ENCODE measurements around the gene AP2B1. TPM values are rescaled to one million over a fixed set of nuclear protein-coding genes. Genes with fewer than 3 reads are reported as not detected.
"Not testable (repeated sequence)": the region's sequence is repeated elsewhere in the genome, so short reads cannot be mapped to it uniquely, and the experiment has no call there.

AP2B1 gene
- total RNA-seq, 2 donors from 2014 or later, result 29.3 to 43.6 TPM

DNA sequence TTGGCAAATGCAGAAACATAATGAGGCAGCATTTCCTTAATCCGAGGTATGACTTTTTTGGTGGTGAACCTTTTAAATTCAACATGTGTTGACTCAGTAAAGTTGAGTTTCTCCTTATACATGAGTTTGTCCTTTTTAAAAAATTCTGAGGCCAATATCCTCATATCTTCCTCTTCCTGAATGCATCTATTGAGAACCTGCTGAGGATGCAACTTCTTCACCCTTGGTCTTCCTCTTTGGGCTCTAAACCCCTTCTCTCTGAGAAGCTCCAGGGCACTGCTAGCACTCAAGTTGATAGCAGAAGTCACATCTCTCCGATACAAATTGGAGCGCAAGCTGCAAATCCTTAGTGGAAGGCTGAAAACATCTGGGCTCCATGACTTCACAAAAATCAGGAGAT, 29.8 kb upstream of the AP2B1 start:
- 69 to 73% methylated on average over 3 of the region's 3 CpGs for WGBS, 2 donors
- ATAC-seq, result no peak
- intact Hi-C loops (cut with DNase I), result no loop called here

DNA sequence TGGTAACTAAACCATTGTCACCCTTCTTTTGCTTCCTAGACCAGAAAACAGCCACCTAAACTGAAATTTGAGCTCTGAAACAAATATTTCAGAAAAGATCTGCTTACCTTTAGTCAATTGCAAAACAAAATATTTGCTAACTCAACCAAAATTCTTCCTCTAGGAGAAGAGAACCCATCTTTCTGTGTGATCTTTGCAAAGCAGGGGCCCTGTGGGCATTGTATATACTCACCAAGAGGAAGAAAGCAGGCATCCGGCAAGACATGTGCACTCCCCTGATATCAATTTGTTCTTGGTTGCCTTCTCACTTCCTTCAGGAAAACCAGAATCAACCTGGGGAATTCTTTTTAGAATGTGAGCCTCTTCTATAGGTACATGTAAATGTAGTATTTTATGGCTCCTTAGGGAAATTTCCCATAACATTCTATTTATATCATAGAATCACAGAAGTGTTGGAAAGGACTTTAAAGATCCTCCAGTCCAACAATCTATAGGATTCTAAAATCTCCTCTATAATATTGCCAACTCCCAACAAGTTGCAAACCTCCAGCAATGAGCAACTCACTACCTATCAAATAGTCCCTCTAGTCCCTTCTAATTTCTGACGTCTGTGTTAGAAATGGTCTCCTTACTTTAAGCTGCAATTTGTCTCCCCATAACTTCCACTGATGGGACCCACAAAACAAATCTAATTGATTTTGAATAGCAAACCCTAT, 27.5 kb upstream of the AP2B1 start:
- H3K27ac ChIP-seq, result no peak overlapping the region
- no peak overlapping the region for H3K4me3 ChIP-seq
- no peaks in the 10 kb centered on the region for H3K4me1 ChIP-seq
- no peaks in the 10 kb centered on the region for H3K36me3 ChIP-seq (replicated peaks in 1 of 2; ENCODE audit: insufficient read depth in 1 of 2, low read depth in 2 of 2)
- intact Hi-C loops (cut with DNase I), result no loop called here
- TF ChIP-seq, protein P1, sequence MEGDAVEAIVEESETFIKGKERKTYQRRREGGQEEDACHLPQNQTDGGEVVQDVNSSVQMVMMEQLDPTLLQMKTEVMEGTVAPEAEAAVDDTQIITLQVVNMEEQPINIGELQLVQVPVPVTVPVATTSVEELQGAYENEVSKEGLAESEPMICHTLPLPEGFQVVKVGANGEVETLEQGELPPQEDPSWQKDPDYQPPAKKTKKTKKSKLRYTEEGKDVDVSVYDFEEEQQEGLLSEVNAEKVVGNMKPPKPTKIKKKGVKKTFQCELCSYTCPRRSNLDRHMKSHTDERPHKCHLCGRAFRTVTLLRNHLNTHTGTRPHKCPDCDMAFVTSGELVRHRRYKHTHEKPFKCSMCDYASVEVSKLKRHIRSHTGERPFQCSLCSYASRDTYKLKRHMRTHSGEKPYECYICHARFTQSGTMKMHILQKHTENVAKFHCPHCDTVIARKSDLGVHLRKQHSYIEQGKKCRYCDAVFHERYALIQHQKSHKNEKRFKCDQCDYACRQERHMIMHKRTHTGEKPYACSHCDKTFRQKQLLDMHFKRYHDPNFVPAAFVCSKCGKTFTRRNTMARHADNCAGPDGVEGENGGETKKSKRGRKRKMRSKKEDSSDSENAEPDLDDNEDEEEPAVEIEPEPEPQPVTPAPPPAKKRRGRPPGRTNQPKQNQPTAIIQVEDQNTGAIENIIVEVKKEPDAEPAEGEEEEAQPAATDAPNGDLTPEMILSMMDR (IDR thresholded peaks at IDR 0.05), result no peak
- no peak for TF ChIP-seq POLR2A (IDR thresholded peaks at IDR 0.05)
- WGBS, 2 donors, result 45 to 53% methylated on average over 2 of the region's 2 CpGs
- no peak for DNase-seq
- no peak for ATAC-seq
- no peaks in the 10 kb centered on the region for H3K9me3 ChIP-seq
- no peaks in the 10 kb centered on the region for H3K27me3 ChIP-seq

More for the DNA sequence above, 29.8 kb upstream of the AP2B1 start:
- H3K4me1 ChIP-seq, result no peaks in the 10 kb centered on the region
- no peaks in the 10 kb centered on the region for H3K36me3 ChIP-seq (replicated peaks in 1 of 2; ENCODE audit: insufficient read depth in 1 of 2, low read depth in 2 of 2)
- no peaks in the 10 kb centered on the region for H3K9me3 ChIP-seq
- H3K27me3 ChIP-seq, result no peaks in the 10 kb centered on the region
- DNase-seq, result peak in 1 of 4 donors; percentile 8
- TF ChIP-seq, protein P1 (IDR thresholded peaks at IDR 0.05), result no peak
- TF ChIP-seq POLR2A (IDR thresholded peaks at IDR 0.05), result no peak
- no peak overlapping the region for H3K4me3 ChIP-seq
- no peak overlapping the region for H3K27ac ChIP-seq

DNA sequence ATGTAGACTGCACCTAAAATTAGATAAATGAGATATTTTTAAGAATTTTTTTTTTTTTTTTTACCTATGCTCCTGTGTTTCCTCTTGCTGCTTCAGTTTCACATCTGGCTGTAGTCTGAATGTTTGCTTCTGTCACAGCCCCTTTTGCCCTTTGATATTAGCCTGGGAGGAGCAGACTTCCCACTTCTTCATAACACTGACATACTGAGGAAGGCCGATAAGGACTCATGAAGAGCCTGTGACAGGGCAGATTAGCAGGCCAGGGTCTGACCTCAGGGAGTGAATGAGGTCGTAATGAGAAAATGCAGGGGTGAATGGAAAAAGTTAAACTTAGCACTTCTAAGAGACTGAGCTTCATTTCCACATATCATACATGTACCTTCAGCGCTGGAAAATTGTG, 26.4 kb upstream of the AP2B1 start, which contains the start of gene SLFN14:
TSS of gene SLFN14 (minus strand) at position 117 of the 400 bp plus-strand sequence. CDS start 2,757 bp downstream, outside the sequence.
- H3K9me3 ChIP-seq, result no peaks in the 10 kb centered on the region
- H3K36me3 ChIP-seq (replicated peaks in 1 of 2; ENCODE audit: insufficient read depth in 1 of 2, low read depth in 2 of 2), result no peaks in the 10 kb centered on the region
- no peaks in the 10 kb centered on the region for H3K4me1 ChIP-seq
- no peak within 1 kb of the TSS for H3K27ac ChIP-seq
- H3K27me3 ChIP-seq, result no peaks in the 10 kb centered on the region
- TF ChIP-seq POLR2A (IDR thresholded peaks at IDR 0.05), result no peak
- WGBS, 2 donors, result 56 to 62% methylated on average over 3 of the region's 3 CpGs
- no peak within 1 kb of the TSS for H3K4me3 ChIP-seq
- DNase-seq (no peak), ATAC-seq (no peak)
- intact Hi-C loops (cut with DNase I), result no loop called here

DNA sequence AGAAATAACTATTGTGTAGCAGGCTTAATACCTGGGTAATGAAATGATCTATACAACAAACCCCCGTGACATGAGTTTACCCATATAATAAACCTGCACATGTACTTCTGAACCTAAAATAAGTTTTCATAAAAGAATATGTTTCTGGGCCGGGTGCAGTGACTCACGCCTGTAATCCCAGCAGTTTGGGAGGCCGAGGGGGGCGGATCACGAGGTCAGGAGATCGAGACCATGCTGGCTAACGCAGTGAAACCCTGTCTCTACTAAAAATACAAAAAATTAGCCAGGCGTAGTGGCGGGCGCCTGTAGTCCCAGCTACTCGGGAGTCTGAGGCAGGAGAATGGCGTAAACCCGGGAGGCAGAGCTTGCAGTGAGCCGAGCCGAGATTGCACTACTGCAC, 23.9 kb upstream of the AP2B1 start:
- H3K9me3 ChIP-seq; H3K27ac ChIP-seq; H3K4me3 ChIP-seq; H3K4me1 ChIP-seq; DNase-seq; H3K27me3 ChIP-seq; ATAC-seq; intact Hi-C loops (cut with DNase I); H3K36me3 ChIP-seq (replicated peaks in 1 of 2; ENCODE audit: insufficient read depth in 1 of 2, low read depth in 2 of 2): not testable (repeated sequence)
- WGBS, 2 donors, result 69 to 71% methylated on average over 16 of the region's 16 CpGs

DNA sequence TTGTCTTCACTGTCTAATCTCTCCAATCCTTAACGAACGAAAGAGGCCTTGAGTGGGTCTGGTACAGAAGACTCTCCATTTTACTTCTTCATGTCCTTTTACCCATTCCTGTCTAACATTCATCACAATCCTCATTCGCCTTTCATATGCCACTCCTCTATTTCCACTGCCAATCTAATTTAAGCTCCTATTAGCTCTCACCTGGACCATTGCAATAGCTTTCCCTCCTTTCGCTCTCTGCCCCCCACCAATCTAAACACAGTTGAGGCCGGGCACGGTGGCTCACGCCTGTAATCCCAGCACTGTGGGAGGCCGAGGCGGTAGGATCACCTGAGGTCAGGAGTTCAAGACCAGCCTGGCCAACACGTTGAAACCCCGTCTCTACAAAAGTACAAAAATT, 20.2 kb upstream of the AP2B1 start:
- no peak for ATAC-seq
- H3K27ac ChIP-seq, result no peak overlapping the region
- TF ChIP-seq, protein P1 (IDR thresholded peaks at IDR 0.05), result no peak
- no peak for TF ChIP-seq POLR2A (IDR thresholded peaks at IDR 0.05)
- DNase-seq, result peak in 1 of 4 donors; percentile 14
- no peaks in the 10 kb centered on the region for H3K36me3 ChIP-seq (replicated peaks in 1 of 2; ENCODE audit: insufficient read depth in 1 of 2, low read depth in 2 of 2)
- no peak overlapping the region for H3K4me3 ChIP-seq
- 64 to 66% methylated on average over 11 of the region's 11 CpGs for WGBS, 2 donors
- no peaks in the 10 kb centered on the region for H3K9me3 ChIP-seq
- intact Hi-C loops (cut with DNase I), result no loop called here
- no peaks in the 10 kb centered on the region for H3K27me3 ChIP-seq
- H3K4me1 ChIP-seq, result peaks cover 21% of the 10 kb centered on the region

DNA sequence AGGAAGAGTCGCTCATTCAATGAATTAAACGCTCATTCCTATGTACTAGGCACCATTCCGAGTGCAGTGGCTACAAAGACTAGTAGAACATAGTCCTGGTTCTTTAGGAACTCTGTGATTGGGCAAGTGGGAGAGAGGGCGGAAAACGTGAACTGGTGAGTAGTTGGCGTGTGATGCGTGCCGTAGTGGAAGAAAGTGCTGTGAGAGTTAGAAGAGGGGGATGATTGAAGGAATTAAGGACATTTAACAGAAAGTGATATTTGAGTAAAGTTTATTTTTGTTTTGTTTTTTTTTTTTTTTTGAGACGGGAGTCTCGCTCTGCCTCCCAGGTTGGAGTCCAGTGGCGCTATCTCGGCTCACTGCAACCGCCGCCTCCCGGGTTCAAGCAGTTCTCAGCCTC, 18.6 kb upstream of the AP2B1 start:
- TF ChIP-seq POLR2A (IDR thresholded peaks at IDR 0.05), result no peak
- TF ChIP-seq, protein P1 (IDR thresholded peaks at IDR 0.05), result no peak
- Histone ChIP-seq H3K27me3 (no peaks in the 10 kb centered on the region), H3K27ac (peak overlapping the region in 3 of 4 donors; percentile 56 to 82 (median 78)), H3K36me3 (replicated peaks in 1 of 2; ENCODE audit: insufficient read depth in 1 of 2, low read depth in 2 of 2) (no peaks in the 10 kb centered on the region), H3K4me3 (peak overlapping the region in 1 of 2 donors; percentile 35), H3K9me3 (no peaks in the 10 kb centered on the region), H3K4me1 (peaks cover 21% of the 10 kb centered on the region)
- ATAC-seq, result no peak
- intact Hi-C loops (cut with DNase I), result no loop called here
- peak in 3 of 4 donors; percentile 20 to 25 (median 23) for DNase-seq
- 15 to 21% methylated on average over 15 of the region's 15 CpGs for WGBS, 2 donors

All from body of pancreas (tissue), 4 donors.